ENCODE results near the gene DPF3.

GRCh38 chr14:72917094-72917802 lies 23.3 kb upstream of the DPF3 start:
- TF ChIP-seq CTCF (IDR thresholded peaks at IDR 0.05), result no peak
- TF ChIP-seq POLR2A (IDR thresholded peaks at IDR 0.05), result no peak

All from heart left ventricle (tissue), 13 donors.